ENCODE measurements around the gene FBXL7. TPM values are rescaled to one million over a fixed set of nuclear protein-coding genes. Genes with fewer than 3 reads are reported as not detected.

FBXL7 gene
- total and polyA plus RNA-seq, 10 donors: 1.1 to 12.9 (median 8.3) TPM

DNA sequence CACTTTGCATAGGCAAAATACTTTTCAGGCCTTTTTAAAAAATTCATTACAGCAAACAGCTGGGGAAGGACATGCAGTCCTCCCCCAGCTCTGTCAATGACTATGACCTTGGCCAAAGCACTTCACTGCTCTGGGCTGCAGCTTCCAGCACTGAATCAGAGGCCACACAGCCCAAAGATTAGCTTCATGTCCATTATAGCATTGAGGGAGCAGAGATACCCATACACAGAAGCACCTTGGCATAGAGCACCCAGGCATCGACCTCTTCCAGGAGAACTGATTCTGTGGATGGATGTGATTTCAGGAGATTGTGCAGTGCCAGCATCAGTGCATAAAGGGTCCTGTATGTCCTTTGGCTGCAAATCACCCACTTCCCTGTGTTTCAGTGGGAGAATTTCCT is 437.7 kb downstream of the FBXL7 start:
- no peak for DNase-seq
- Histone ChIP-seq H3K9me3 (peaks cover 0 to 23% (median 3%) of the 10 kb centered on the region in 8 donors), H3K36me3 (no peaks in the 10 kb centered on the region), H3K27ac (no peak overlapping the region), H3K4me3 (no peak overlapping the region), H3K4me1 (peaks cover 0 to 13% (median 1%) of the 10 kb centered on the region in 6 donors), H3K27me3 (replicated peaks in 1 of 7) (no peaks in the 10 kb centered on the region)
- TF ChIP-seq, protein P1, sequence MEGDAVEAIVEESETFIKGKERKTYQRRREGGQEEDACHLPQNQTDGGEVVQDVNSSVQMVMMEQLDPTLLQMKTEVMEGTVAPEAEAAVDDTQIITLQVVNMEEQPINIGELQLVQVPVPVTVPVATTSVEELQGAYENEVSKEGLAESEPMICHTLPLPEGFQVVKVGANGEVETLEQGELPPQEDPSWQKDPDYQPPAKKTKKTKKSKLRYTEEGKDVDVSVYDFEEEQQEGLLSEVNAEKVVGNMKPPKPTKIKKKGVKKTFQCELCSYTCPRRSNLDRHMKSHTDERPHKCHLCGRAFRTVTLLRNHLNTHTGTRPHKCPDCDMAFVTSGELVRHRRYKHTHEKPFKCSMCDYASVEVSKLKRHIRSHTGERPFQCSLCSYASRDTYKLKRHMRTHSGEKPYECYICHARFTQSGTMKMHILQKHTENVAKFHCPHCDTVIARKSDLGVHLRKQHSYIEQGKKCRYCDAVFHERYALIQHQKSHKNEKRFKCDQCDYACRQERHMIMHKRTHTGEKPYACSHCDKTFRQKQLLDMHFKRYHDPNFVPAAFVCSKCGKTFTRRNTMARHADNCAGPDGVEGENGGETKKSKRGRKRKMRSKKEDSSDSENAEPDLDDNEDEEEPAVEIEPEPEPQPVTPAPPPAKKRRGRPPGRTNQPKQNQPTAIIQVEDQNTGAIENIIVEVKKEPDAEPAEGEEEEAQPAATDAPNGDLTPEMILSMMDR (IDR thresholded peaks at IDR 0.05 in 8 of 11, conservative IDR thresholded peaks at IDR 0.05 in 3 of 11): no peak
- TF ChIP-seq POLR2A (IDR thresholded peaks at IDR 0.05) (no peak), POLR2AphosphoS5 (IDR thresholded peaks at IDR 0.05) (no peak)
- WGBS, 5 donors: 58 to 85% (median 68%) methylated on average over 1 of the region's 1 CpG
- intact Hi-C loops (cut with DNase I; ENCODE audit: low total_unique reads): no loop called here

DNA sequence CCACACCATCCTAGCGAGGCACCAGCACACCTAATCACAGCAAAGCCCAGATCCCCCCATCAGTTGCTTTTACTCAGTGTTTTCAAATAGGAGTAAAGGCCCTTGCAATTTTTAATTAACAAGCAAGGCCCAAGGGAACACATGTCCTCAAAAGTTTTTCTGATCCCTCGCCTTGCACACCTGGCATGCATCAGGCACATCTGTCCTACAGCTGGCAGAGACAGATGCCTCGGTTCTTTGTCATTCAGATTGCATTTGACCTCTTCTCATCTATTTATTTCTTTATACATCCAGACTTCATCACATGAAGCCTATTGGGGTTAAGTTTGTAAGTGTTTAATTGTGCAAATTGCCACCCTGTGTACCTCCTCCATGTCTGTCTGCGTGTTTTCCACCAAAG is 438.2 kb downstream of the FBXL7 start:
- H3K9me3 ChIP-seq: peaks cover 0 to 23% (median 3%) of the 10 kb centered on the region in 8 donors
- 65 to 77% (median 73%) methylated on average over 4 of the region's 4 CpGs for WGBS, 5 donors
- peaks cover 0 to 13% (median 1%) of the 10 kb centered on the region in 6 donors for H3K4me1 ChIP-seq
- H3K27ac ChIP-seq: no peak overlapping the region
- intact Hi-C loops (cut with DNase I; ENCODE audit: low total_unique reads): no loop called here
- H3K4me3 ChIP-seq: no peak overlapping the region
- TF ChIP-seq POLR2AphosphoS5 (IDR thresholded peaks at IDR 0.05) (no peak), POLR2A (IDR thresholded peaks at IDR 0.05) (no peak)
- TF ChIP-seq, protein P1 (IDR thresholded peaks at IDR 0.05 in 8 of 11, conservative IDR thresholded peaks at IDR 0.05 in 3 of 11): no peak
- H3K27me3 ChIP-seq (replicated peaks in 1 of 7): no peaks in the 10 kb centered on the region
- H3K36me3 ChIP-seq: no peaks in the 10 kb centered on the region
- no peak for DNase-seq

DNA sequence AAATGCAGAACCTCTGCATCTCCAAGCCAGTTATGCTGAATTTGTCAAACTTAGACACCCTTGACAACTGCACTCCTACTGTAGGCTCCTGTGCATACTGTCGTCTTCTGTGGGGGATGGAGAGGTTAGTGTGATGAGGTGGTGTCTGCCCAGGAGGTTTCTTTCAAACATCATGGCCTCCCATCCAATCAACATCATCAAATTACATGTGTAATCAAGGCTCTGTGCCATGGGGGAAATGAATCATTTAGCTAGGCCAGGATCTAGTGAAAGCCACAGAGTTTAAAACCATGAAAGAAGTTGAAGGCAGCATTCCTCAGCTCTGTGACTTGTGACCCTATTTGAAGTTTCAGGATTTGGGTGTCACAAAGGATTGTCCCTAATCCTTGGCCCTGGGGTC is 439.0 kb downstream of the FBXL7 start:
- 58 to 79% (median 75%) methylated on average over 1 of the region's 1 CpG for WGBS, 5 donors
- no peaks in the 10 kb centered on the region for H3K36me3 ChIP-seq
- DNase-seq: no peak
- no peak overlapping the region for H3K4me3 ChIP-seq
- no peaks in the 10 kb centered on the region for H3K27me3 ChIP-seq (replicated peaks in 1 of 7)
- TF ChIP-seq, protein P1 (IDR thresholded peaks at IDR 0.05 in 8 of 11, conservative IDR thresholded peaks at IDR 0.05 in 3 of 11): no peak
- TF ChIP-seq POLR2A (IDR thresholded peaks at IDR 0.05): no peak
- TF ChIP-seq POLR2AphosphoS5 (IDR thresholded peaks at IDR 0.05): no peak
- peaks cover 0 to 13% (median 1%) of the 10 kb centered on the region in 6 donors for H3K4me1 ChIP-seq
- intact Hi-C loops (cut with DNase I; ENCODE audit: low total_unique reads): no loop called here
- H3K27ac ChIP-seq: no peak overlapping the region
- H3K9me3 ChIP-seq: peaks cover 0 to 26% (median 3%) of the 10 kb centered on the region in 8 donors

DNA sequence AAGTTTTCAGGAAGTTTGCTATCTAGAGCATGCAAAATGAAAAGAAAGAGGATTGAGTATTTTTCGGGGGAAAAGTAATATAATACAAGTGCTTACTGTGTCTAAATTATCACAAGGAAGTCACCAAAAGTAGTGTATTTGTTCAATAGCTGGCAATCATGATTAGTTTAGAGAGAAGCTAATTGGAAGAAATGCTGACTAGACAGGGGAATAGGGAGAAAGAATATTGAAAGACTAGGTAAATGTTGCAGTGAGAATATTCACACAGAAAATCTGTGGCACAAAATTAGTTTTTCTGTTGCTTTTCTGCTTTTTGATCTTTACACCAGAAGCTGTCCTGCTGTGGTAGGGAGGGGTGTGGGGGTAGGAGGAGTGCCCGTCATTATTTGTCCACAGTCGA is 440.9 kb downstream of the FBXL7 start:
- H3K36me3 ChIP-seq: no peaks in the 10 kb centered on the region
- H3K27me3 ChIP-seq (replicated peaks in 1 of 7): no peaks in the 10 kb centered on the region
- intact Hi-C loops (cut with DNase I; ENCODE audit: low total_unique reads): no loop called here
- WGBS, 5 donors: 87 to 92% (median 89%) methylated on average over 3 of the region's 3 CpGs
- no peak overlapping the region for H3K4me3 ChIP-seq
- H3K27ac ChIP-seq: no peak overlapping the region
- H3K9me3 ChIP-seq: peaks cover 0 to 26% (median 3%) of the 10 kb centered on the region in 8 donors
- TF ChIP-seq, protein P1 (IDR thresholded peaks at IDR 0.05 in 8 of 11, conservative IDR thresholded peaks at IDR 0.05 in 3 of 11): no peak
- TF ChIP-seq POLR2AphosphoS5 (IDR thresholded peaks at IDR 0.05) (no peak), POLR2A (IDR thresholded peaks at IDR 0.05) (no peak)
- no peak for DNase-seq
- peaks cover 0 to 13% (median 1%) of the 10 kb centered on the region in 6 donors for H3K4me1 ChIP-seq

Data from spleen (tissue), 11 donors.